ENCODE data around the gene PRKN. TPM values are rescaled to one million over a fixed set of nuclear protein-coding genes. Genes with fewer than 3 reads are reported as not detected.
"Not testable (repeated sequence)": the region's sequence is repeated elsewhere in the genome, so short reads cannot be mapped to it uniquely, and the experiment has no call there.

The PRKN gene
- total RNA-seq, 2 donors from 2014 or later: 10.7 to 21.2 TPM

GRCh38 chr6:161890832-161891297 lies 836.7 kb downstream of the PRKN start:
- no peak overlapping the region for H3K27ac ChIP-seq
- 17% methylated on average over 15 of the region's 15 CpGs for WGBS
- H3K4me1 ChIP-seq (replicated peaks): no peaks in the 10 kb centered on the region
- intact Hi-C loops (cut with DNase I): no loop called here
- H3K9me3 ChIP-seq: no peaks in the 10 kb centered on the region
- no peaks in the 10 kb centered on the region for H3K27me3 ChIP-seq (replicated peaks; ENCODE audit: insufficient read depth)
- H3K4me3 ChIP-seq: no peak overlapping the region
- no peaks in the 10 kb centered on the region for H3K36me3 ChIP-seq
- TF ChIP-seq POLR2AphosphoS5 (IDR thresholded peaks at IDR 0.05) (no peak), CTCF (IDR thresholded peaks at IDR 0.05) (no peak), POLR2A (IDR thresholded peaks at IDR 0.05) (no peak)
- no peak for DNase-seq (ENCODE audit: low spot score)

GRCh38 chr6:161890133-161890831 lies 837.3 kb downstream of the PRKN start:
- H3K27ac ChIP-seq: no peak overlapping the region
- H3K36me3 ChIP-seq: no peaks in the 10 kb centered on the region
- intact Hi-C loops (cut with DNase I): no loop called here
- no peaks in the 10 kb centered on the region for H3K4me1 ChIP-seq (replicated peaks)
- no peak for DNase-seq (ENCODE audit: low spot score)
- WGBS: 20% methylated on average over 8 of the region's 8 CpGs
- no peak for TF ChIP-seq POLR2A (IDR thresholded peaks at IDR 0.05)
- no peak for TF ChIP-seq POLR2AphosphoS5 (IDR thresholded peaks at IDR 0.05)
- TF ChIP-seq CTCF (IDR thresholded peaks at IDR 0.05): no peak
- no peaks in the 10 kb centered on the region for H3K9me3 ChIP-seq
- no peak overlapping the region for H3K4me3 ChIP-seq
- H3K27me3 ChIP-seq (replicated peaks; ENCODE audit: insufficient read depth): no peaks in the 10 kb centered on the region

GRCh38 chr6:161889324-161889723 lies 838.2 kb downstream of the PRKN start:
- intact Hi-C loops (cut with DNase I): no loop called here
- no peaks in the 10 kb centered on the region for H3K27me3 ChIP-seq (replicated peaks; ENCODE audit: insufficient read depth)
- no peaks in the 10 kb centered on the region for H3K9me3 ChIP-seq
- H3K4me3 ChIP-seq: no peak overlapping the region
- DNase-seq (ENCODE audit: low spot score): no peak
- H3K4me1 ChIP-seq (replicated peaks): no peaks in the 10 kb centered on the region
- 83% methylated on average over 7 of the region's 7 CpGs for WGBS
- no peak overlapping the region for H3K27ac ChIP-seq
- no peaks in the 10 kb centered on the region for H3K36me3 ChIP-seq
- TF ChIP-seq CTCF (IDR thresholded peaks at IDR 0.05): no peak
- no peak for TF ChIP-seq POLR2A (IDR thresholded peaks at IDR 0.05)
- TF ChIP-seq POLR2AphosphoS5 (IDR thresholded peaks at IDR 0.05): no peak

GRCh38 chr6:161886545-161886944 lies 841.0 kb downstream of the PRKN start:
- H3K9me3 ChIP-seq; DNase-seq (ENCODE audit: low spot score); intact Hi-C loops (cut with DNase I); H3K27me3 ChIP-seq (replicated peaks; ENCODE audit: insufficient read depth); H3K4me1 ChIP-seq (replicated peaks); H3K4me3 ChIP-seq; H3K27ac ChIP-seq; H3K36me3 ChIP-seq: not testable (repeated sequence)
- WGBS: 96% methylated on average over 9 of the region's 9 CpGs

GRCh38 chr6:161884782-161885181 lies 842.8 kb downstream of the PRKN start:
- no peak for DNase-seq (ENCODE audit: low spot score)
- TF ChIP-seq POLR2A (IDR thresholded peaks at IDR 0.05) (no peak), POLR2AphosphoS5 (IDR thresholded peaks at IDR 0.05) (no peak), CTCF (IDR thresholded peaks at IDR 0.05) (no peak)
- Histone ChIP-seq H3K27me3 (replicated peaks; ENCODE audit: insufficient read depth) (no peaks in the 10 kb centered on the region), H3K4me3 (no peak overlapping the region), H3K9me3 (no peaks in the 10 kb centered on the region), H3K27ac (no peak overlapping the region), H3K4me1 (replicated peaks) (no peaks in the 10 kb centered on the region), H3K36me3 (no peaks in the 10 kb centered on the region)
- 45% methylated on average over 2 of the region's 2 CpGs for WGBS
- intact Hi-C loops (cut with DNase I): no loop called here
